ENCODE results near the gene MMP7. TPM values are rescaled to one million over a fixed set of nuclear protein-coding genes. Genes with fewer than 3 reads are reported as not detected.

MMP7 gene
- total RNA-seq, 1 experiment from 2014 or later: 0.61 TPM

- no peak for TF ChIP-seq CTCF (IDR thresholded peaks at IDR 0.05 in 2 of 3, conservative IDR thresholded peaks at IDR 0.05 in 1 of 3; ENCODE audit: borderline replicate concordance in 1 of 3, insufficient read depth in 1 of 3, low read depth in 2 of 3, low read length in 2 of 3)
- TF ChIP-seq CBX3 (IDR thresholded peaks at IDR 0.05; ENCODE audit: low read depth): no peak
These were observed 29.3 kb upstream of the MMP7 start (continued) for GRCh38 chr11:102559839-102560238.

- DNase-seq (ENCODE audit: low read depth, low spot score) (no peak), ATAC-seq (no peak)
- no peaks in the 10 kb centered on the region for H4K20me1 ChIP-seq (ENCODE audit: insufficient read depth)
- no peaks in the 10 kb centered on the region for H3K9me2 ChIP-seq (ENCODE audit: insufficient read depth)
- POLR2A ChIA-PET: no interaction called here
- TF ChIP-seq ELF1 (IDR thresholded peaks at IDR 0.05; ENCODE audit: borderline replicate concordance, low read depth): no peak
- TF ChIP-seq ZFX (IDR thresholded peaks at IDR 0.05): no peak
- no peak for TF ChIP-seq POLR2A (IDR thresholded peaks at IDR 0.05; ENCODE audit: borderline replicate concordance, extremely low read depth, insufficient read depth, insufficient read length)
- no peak for TF ChIP-seq POLR2AphosphoS5 (IDR thresholded peaks at IDR 0.05; ENCODE audit: low read depth, low read length)
- no peak for TF ChIP-seq REST (IDR thresholded peaks at IDR 0.05; ENCODE audit: low read depth)
- TF ChIP-seq ZNF274 (IDR thresholded peaks at IDR 0.05; ENCODE audit: low read depth, low read length): no peak
- TF ChIP-seq ZBTB33 (IDR thresholded peaks at IDR 0.05; ENCODE audit: extremely low read depth, insufficient replicate concordance, low read length): no peak
- TF ChIP-seq EGR1 (IDR thresholded peaks at IDR 0.05; ENCODE audit: low read depth): no peak
- no peak for TF ChIP-seq EZH2 (IDR thresholded peaks at IDR 0.05)
- no peak for TF ChIP-seq EZH2phosphoT487 (IDR thresholded peaks at IDR 0.05; ENCODE audit: borderline replicate concordance)
- TF ChIP-seq RAD21 (IDR thresholded peaks at IDR 0.05; ENCODE audit: low read depth): no peak
- no peak for TF ChIP-seq SP1 (IDR thresholded peaks at IDR 0.05; ENCODE audit: low read depth)
- H3K27ac ChIP-seq (ENCODE audit: low read depth, low read length): no peak overlapping the region
- H3K4me3 ChIP-seq (replicated peaks in 1 of 2; ENCODE audit: low read depth in 1 of 2, low read length in 2 of 2): no peak overlapping the region
- H3K4me1 ChIP-seq (ENCODE audit: control insufficient read depth in 1 of 2, insufficient read depth in 2 of 2, low read length in 2 of 2): peaks cover 28 to 64% of the 10 kb centered on the region in 2 experiments
- H3K9me3 ChIP-seq (ENCODE audit: control insufficient read depth in 1 of 2, insufficient read depth in 1 of 2, low read depth in 1 of 2, low read length in 2 of 2): no peaks in the 10 kb centered on the region
- intact Hi-C loops (cut with micrococcal nuclease): no loop called here
- CTCF ChIA-PET: no interaction called here
- H3K27me3 ChIP-seq (ENCODE audit: insufficient read depth, low read length): no peaks in the 10 kb centered on the region
- RAD21 ChIA-PET (ENCODE audit: low non-redundant PET in 1 of 2, low total read pairs in 2 of 2, uncharacterized antibody in 2 of 2, unreplicated experiment in 2 of 2): no interaction called here
- no peaks in the 10 kb centered on the region for H3K79me2 ChIP-seq (ENCODE audit: insufficient read depth, low read length)
- H2AFZ ChIP-seq (ENCODE audit: low read depth, low read length, poor library complexity, severe bottlenecking): peak overlapping the region; percentile 56
- BruUV-seq (replicated peaks): no TSS peak
- H3K36me3 ChIP-seq (ENCODE audit: control insufficient read depth in 1 of 2, insufficient read depth in 2 of 2, low read length in 2 of 2): no peaks in the 10 kb centered on the region
- H3K9ac ChIP-seq (ENCODE audit: low read length): no peak overlapping the region
- H3K4me2 ChIP-seq (ENCODE audit: low read length): no peak overlapping the region
These were observed 24.5 kb upstream of the MMP7 start for GRCh38 chr11:102555091-102555490.
